ENCODE data around the gene FOXK1.
A peak's percentile ranks its signal among the peaks of the same experiment; 100 is the strongest.

The FOXK1 gene

GRCh38 chr7:4765776-4766490 lies 83.8 kb downstream of the FOXK1 start:
- no peak for DNase-seq (ENCODE audit: low read depth)

- no peak for DNase-seq (ENCODE audit: low read depth)
Measured at GRCh38 chr7:4766666-4767519, 84.8 kb downstream of the FOXK1 start.

GRCh38 chr7:4768597-4769569 lies 86.8 kb downstream of the FOXK1 start:
- no peak for DNase-seq (ENCODE audit: low read depth)

GRCh38 chr7:4769761-4770160 lies 87.7 kb downstream of the FOXK1 start:
- no peak for DNase-seq (ENCODE audit: low read depth)

GRCh38 chr7:4770886-4771285 lies 88.8 kb downstream of the FOXK1 start:
- no peak for DNase-seq (ENCODE audit: low read depth)

- DNase-seq (ENCODE audit: low read depth), result no peak
Measured at GRCh38 chr7:4771737-4772136, 89.6 kb downstream of the FOXK1 start.

- DNase-seq (ENCODE audit: low read depth), result no peak
Measured at GRCh38 chr7:4772306-4772705, 90.2 kb downstream of the FOXK1 start.

- DNase-seq (ENCODE audit: low read depth), result no peak
Measured at GRCh38 chr7:4774007-4774406, 91.9 kb downstream of the FOXK1 start.

GRCh38 chr7:4774658-4775249 lies 92.7 kb downstream of the FOXK1 start:
- DNase-seq (ENCODE audit: low read depth), result no peak

- peak; percentile 93 for DNase-seq (ENCODE audit: low read depth)
Measured at GRCh38 chr7:4775250-4775847, 93.3 kb downstream of the FOXK1 start, which contains the start of gene AP5Z1. Gene AP5Z1 (plus strand): TSS chr7:4775623. CDS start chr7:4775716, 93 bp downstream.

GRCh38 chr7:4775848-4776623 lies 93.9 kb downstream of the FOXK1 start:
- peak; percentile 26 for DNase-seq (ENCODE audit: low read depth)

- DNase-seq (ENCODE audit: low read depth), result no peak
Measured at GRCh38 chr7:4779118-4779517, 97.0 kb downstream of the FOXK1 start.

GRCh38 chr7:4781366-4782069 lies 99.4 kb downstream of the FOXK1 start:
- no peak for DNase-seq (ENCODE audit: low read depth)

GRCh38 chr7:4782333-4783291 lies 100.5 kb downstream of the FOXK1 start:
- no peak for DNase-seq (ENCODE audit: low read depth)

GRCh38 chr7:4783292-4783652 lies 101.2 kb downstream of the FOXK1 start:
- DNase-seq (ENCODE audit: low read depth), result no peak

- no peak for DNase-seq (ENCODE audit: low read depth)
Measured at GRCh38 chr7:4783762-4784351, 101.8 kb downstream of the FOXK1 start.

GRCh38 chr7:4784799-4785198 lies 102.7 kb downstream of the FOXK1 start:
- no peak for DNase-seq (ENCODE audit: low read depth)

- DNase-seq (ENCODE audit: low read depth), result no peak
Measured at GRCh38 chr7:4785371-4785770, 103.3 kb downstream of the FOXK1 start.

Measured in stimulated activated CD8-positive, alpha-beta memory T cell treated with anti-CD3 and anti-CD28 coated beads, Interleukin-12 subunit alpha, Interleukin-12 subunit beta, amount 100 ng/mL, for 4 hours (primary cell).